ENCODE measurements around the gene SSMEM1. TPM values are rescaled to one million over a fixed set of nuclear protein-coding genes. Genes with fewer than 3 reads are reported as not detected.

SSMEM1 gene
- total RNA-seq, 2 experiments from 2014 or later, result not detected

Other genes starting within 250 kb of the SSMEM1 start
- 10 to 100 TPM; 19.4 to 20.2 TPM for gene ZC3HC1, start 156.5 kb upstream of the SSMEM1 start, total RNA-seq
- 10 to 100 TPM; 14.6 to 16.7 TPM for gene KLHDC10, start 137.3 kb upstream of the SSMEM1 start, total RNA-seq
- 10 to 100 TPM; 41.6 to 46.6 TPM for gene TMEM209, start 2.5 kb upstream of the SSMEM1 start, total RNA-seq
- gene CPA2, start 59.0 kb downstream of the SSMEM1 start, total RNA-seq, result not detected
- gene CPA4, start 85.3 kb downstream of the SSMEM1 start, total RNA-seq, result not detected
- not detected for gene CPA5, start 137.0 kb downstream of the SSMEM1 start, total RNA-seq
- gene CPA1, start 172.6 kb downstream of the SSMEM1 start, total RNA-seq, result not detected
- 10 to 100 TPM; 18.5 to 19.6 TPM for gene CEP41, start 233.2 kb downstream of the SSMEM1 start, total RNA-seq